DMS114 treated with DMSO at 0.1 percent for 48 hours (cell line): Measurements from ENCODE around the gene ZNF556.
"Not testable (repeated sequence)": the region's sequence is repeated elsewhere in the genome, so short reads cannot be mapped to it uniquely, and the experiment has no call there.

Source experiments
- DNase-seq: peaks from one replicate; lab custom pipeline; 2025; ENCODE audit not compliant: unreplicated experiment; lab: John Stamatoyannopoulos, UW

ZNF556 gene

GRCh38 chr19:2903326-2903725, 36.2 kb downstream of the ZNF556 start:
- DNase-seq = not testable (repeated sequence)

- DNase-seq = no peak
These were observed 38.9 kb downstream of the ZNF556 start for GRCh38 chr19:2905918-2906519.

- no peak for DNase-seq
These were observed 39.6 kb downstream of the ZNF556 start for GRCh38 chr19:2906631-2907195.

- DNase-seq = no peak
These were observed 45.2 kb downstream of the ZNF556 start for GRCh38 chr19:2912306-2912705.

GRCh38 chr19:2917275-2918184, 50.4 kb downstream of the ZNF556 start:
- no peak for DNase-seq

GRCh38 chr19:2922987-2923386, 55.9 kb downstream of the ZNF556 start:
- DNase-seq = no peak

GRCh38 chr19:2923510-2923909, 56.4 kb downstream of the ZNF556 start:
- DNase-seq = no peak

- DNase-seq = no peak
These were observed 59.4 kb downstream of the ZNF556 start for GRCh38 chr19:2926341-2927031.

GRCh38 chr19:2927032-2927430, 59.9 kb downstream of the ZNF556 start:
- no peak for DNase-seq
